Ectodermal cell (in vitro differentiated cells): Measurements from ENCODE around the gene CCDC93.

Experiments
- H3K27ac ChIP-seq: 2 replicates; pipeline ENCODE4 v1.7.0; 2013; ENCODE audit warnings: mild to moderate bottlenecking, low read depth, low read length; ENCODE audit not compliant: insufficient read depth, poor library complexity, severe bottlenecking
- H3K27me3 ChIP-seq: 2 replicates; pipeline ENCODE4 v1.7.0; 2013; ENCODE audit warnings: mild to moderate bottlenecking, low read length; ENCODE audit not compliant: insufficient read depth, control insufficient read depth, poor library complexity, severe bottlenecking
- H3K36me3 ChIP-seq: one replicate; pipeline ENCODE4 v1.7.0; 2013; ENCODE audit warnings: low read length; ENCODE audit not compliant: control insufficient read depth, insufficient read depth
- H3K4me1 ChIP-seq: one replicate; pipeline ENCODE4 v1.7.0; 2013; ENCODE audit warnings: low read length; ENCODE audit not compliant: control insufficient read depth, insufficient read depth
- H3K4me3 ChIP-seq: 2 replicates; pipeline ENCODE4 v1.7.0; 2013; ENCODE audit warnings: low read depth, low read length, control low read depth; ENCODE audit not compliant: insufficient read depth
- H3K9me3 ChIP-seq: 2 replicates; pipeline ENCODE4 v1.7.0; 2013; ENCODE audit warnings: mild to moderate bottlenecking, low read length, moderate library complexity; ENCODE audit not compliant: control insufficient read depth
- WGBS, 2 experiments: methylation state at CpG; one replicate each; pipeline ENCODE4 v1.1.7; 2013; ENCODE audit warnings: missing lambda C conversion rate in 2 of 2; 5-methylcytosine and 5-hydroxymethylcytosine counted together

Gene CCDC93

DNA sequence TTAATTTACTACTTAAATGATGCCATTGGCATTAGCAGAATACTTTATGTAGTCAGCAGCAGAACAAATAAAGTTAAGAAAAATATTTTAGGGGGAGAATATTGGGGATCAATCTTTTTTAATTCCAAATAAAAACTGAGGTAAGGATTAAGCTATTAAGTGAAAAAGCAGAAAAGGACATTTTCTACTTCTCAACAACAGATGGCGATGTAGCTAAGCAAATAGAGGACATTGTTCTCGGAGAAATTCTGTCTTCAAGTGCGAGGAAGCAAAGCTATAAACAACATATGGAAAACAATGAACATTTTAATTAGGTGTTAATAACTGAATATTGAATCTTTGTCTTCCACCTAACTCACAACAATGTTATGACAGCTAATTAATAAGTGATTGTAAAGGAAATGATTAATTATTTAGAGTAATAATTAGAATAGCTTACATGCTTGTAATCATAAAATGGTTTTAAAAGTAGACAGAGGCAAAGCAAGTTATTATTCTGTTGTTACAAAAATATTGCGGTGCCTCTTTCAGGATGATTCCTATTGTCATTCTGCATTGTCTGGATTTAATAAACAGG is 32.9 kb upstream of the CCDC93 start:
- no peaks in the 10 kb centered on the region for H3K27me3 ChIP-seq
- no peak overlapping the region for H3K27ac ChIP-seq
- H3K36me3 ChIP-seq = no peaks in the 10 kb centered on the region
- peaks cover 3% of the 10 kb centered on the region for H3K4me1 ChIP-seq
- H3K4me3 ChIP-seq = no peak overlapping the region
- no peaks in the 10 kb centered on the region for H3K9me3 ChIP-seq
- WGBS, 2 experiments = 23 to 42% methylated on average over 2 to 4 of the region's 4 CpGs

DNA sequence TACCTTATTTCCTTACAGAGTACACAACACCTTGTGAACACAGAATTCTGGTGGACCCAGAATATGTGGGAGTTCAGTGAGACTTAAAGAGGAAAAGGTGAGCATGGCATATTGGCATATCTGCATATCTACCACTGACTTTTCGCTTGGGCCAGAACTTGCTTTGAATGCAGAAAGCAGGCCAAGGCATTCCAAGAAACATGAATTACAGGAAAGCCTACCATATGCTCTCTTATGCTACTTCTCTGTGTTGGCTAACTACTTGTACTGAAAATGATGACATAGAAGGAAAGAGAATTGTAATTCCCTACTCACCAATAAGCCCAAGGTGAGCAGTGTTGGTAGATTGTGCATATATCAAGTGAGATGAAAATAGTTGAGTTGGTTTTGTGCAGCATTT is 31.4 kb upstream of the CCDC93 start:
- no peaks in the 10 kb centered on the region for H3K36me3 ChIP-seq
- 82 to 100% methylated on average over 1 of the region's 1 CpG for WGBS, 2 experiments
- no peaks in the 10 kb centered on the region for H3K9me3 ChIP-seq
- H3K27ac ChIP-seq = no peak overlapping the region
- H3K4me1 ChIP-seq = no peaks in the 10 kb centered on the region
- H3K4me3 ChIP-seq = no peak overlapping the region
- H3K27me3 ChIP-seq = no peaks in the 10 kb centered on the region

DNA sequence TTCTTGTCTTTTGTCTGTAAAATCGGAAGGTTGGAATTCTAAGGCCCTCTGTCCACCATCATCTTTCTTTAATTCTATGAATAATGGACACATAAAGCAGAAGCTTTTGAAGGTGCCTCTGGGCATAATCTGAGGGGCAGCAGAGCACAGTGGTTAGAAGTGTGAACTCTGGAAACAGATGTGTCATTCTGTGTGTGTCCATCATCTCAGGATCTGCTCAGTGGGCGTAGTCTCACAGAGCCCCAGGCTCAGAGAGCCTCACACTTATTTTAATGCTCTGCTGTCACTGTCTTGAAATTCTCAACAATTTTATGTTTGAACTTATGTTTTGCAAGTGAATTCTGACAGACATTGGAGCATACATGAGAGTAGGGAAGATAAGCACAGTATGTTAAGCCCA is 31.0 kb upstream of the CCDC93 start:
- 86 to 100% methylated on average over 2 of the region's 2 CpGs for WGBS, 2 experiments
- no peaks in the 10 kb centered on the region for H3K27me3 ChIP-seq
- no peak overlapping the region for H3K4me3 ChIP-seq
- H3K4me1 ChIP-seq = no peaks in the 10 kb centered on the region
- H3K27ac ChIP-seq = no peak overlapping the region
- no peaks in the 10 kb centered on the region for H3K36me3 ChIP-seq
- H3K9me3 ChIP-seq = no peaks in the 10 kb centered on the region

DNA sequence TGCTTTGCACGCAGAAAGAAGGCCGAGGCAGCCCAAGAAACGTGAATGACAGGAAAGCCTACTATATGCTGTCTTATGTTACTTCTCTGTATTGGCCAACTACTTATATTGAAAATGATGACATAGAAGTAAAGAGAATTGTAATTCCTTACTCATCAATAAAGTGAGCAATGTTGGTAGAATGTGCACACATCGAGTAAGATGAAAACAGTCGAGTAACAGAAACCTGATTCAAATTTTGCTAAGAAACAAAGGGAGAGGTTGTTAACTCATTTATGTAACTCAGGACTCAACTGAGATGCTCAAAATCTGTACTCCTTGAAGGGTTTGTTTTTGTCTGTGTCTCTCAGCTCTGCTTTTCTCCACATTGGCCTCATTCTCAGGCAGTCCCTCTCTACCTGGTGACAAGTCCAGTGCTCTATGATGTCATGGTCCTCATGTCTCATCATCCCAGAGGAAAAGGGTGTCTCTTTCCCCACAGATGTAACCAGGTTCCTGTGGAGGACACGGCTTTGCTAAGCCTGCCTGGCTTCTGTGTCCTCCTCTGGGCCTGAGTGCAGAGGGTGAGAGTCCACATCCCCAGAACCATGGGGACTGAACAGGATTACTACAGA is 30.3 kb upstream of the CCDC93 start:
- H3K4me1 ChIP-seq = no peaks in the 10 kb centered on the region
- H3K9me3 ChIP-seq = no peaks in the 10 kb centered on the region
- H3K36me3 ChIP-seq = no peaks in the 10 kb centered on the region
- no peak overlapping the region for H3K27ac ChIP-seq
- H3K4me3 ChIP-seq = no peak overlapping the region
- 95 to 97% methylated on average over 6 of the region's 6 CpGs for WGBS, 2 experiments
- no peaks in the 10 kb centered on the region for H3K27me3 ChIP-seq

DNA sequence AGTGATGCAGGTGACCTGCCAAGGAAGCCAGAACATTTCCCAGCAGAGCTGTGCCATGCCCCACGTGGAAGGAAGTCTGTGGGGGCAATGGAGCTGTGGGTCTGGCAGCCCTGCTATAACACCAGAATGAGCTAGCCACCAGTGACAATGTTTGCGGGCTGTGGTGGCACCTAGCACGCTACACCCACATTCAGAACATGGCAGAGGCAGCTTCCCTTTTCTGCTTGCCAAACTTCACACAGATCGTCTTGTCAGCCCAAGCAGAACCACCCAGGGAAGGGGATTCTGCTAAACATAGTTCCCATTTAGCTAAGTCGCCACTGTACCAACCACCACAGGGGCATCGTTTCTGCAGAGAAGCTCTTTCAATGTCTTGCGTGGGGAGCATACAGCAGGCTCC is 27.0 kb upstream of the CCDC93 start:
- Histone ChIP-seq H3K9me3 (no peaks in the 10 kb centered on the region), H3K4me3 (no peak overlapping the region), H3K4me1 (no peaks in the 10 kb centered on the region), H3K36me3 (no peaks in the 10 kb centered on the region), H3K27ac (no peak overlapping the region), H3K27me3 (no peaks in the 10 kb centered on the region)
- WGBS, 2 experiments = 94% methylated on average over 7 of the region's 7 CpGs

DNA sequence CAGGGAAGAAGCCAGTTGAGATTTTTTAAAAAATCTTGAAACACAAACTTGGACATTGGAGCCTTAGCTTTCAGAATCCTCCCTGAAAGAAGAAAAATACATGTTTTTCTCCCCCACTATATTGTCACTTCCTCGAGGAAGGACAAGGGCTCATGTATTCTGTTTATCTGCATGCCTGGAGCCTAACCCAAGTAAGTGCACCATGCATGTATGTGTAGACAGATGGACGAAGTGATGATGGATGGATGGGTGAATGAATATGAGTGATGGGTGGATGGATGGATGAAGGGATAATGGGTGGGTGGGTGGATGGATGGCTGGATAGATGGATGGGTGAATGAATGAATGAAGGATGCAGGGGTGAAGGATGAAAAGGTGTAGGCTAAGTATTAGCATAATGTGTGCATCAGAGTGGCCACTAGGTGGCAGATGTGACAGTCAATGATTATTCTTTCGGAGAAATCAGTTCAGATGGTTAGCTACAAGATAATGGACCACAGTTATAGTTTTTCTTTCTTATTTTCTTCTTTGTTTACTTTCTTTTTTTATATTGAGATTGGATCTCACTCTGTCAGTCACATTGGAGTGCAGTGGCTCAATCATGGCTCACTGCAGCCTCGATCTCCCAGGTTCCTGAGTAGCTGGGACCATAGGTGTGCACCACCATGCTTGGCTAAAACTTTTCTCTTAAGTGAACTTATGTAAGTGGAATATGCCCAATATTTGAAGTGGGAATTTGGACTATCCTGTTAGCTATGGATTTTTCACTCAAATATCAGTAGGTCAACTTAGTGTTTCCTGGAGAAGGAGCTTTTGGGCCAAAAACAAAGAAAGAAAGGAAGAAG is 18.5 kb upstream of the CCDC93 start:
- no peaks in the 10 kb centered on the region for H3K36me3 ChIP-seq
- no peak overlapping the region for H3K4me3 ChIP-seq
- no peaks in the 10 kb centered on the region for H3K27me3 ChIP-seq
- H3K9me3 ChIP-seq = no peaks in the 10 kb centered on the region
- 58 to 69% methylated on average over 3 to 4 of the region's 4 CpGs for WGBS, 2 experiments
- no peaks in the 10 kb centered on the region for H3K4me1 ChIP-seq
- no peak overlapping the region for H3K27ac ChIP-seq

DNA sequence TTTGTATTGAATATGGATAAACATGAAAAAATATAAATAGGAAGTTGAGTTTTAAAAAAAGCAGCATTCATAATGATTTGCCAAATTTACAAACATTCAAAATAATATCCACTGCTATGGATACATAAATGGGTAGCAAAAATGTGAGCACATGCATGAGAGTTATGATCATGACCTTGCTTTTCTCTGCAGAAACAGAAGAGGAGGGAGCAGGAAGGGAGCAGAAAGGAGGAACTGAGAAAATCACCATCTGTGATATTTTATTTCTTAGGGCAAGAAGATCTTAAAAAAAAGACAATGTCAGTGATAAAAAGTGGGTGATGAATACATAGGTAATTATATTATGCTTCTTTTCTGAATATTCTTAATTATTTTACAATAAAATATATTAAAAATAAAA is 17.7 kb upstream of the CCDC93 start:
- no peaks in the 10 kb centered on the region for H3K27me3 ChIP-seq
- H3K27ac ChIP-seq = no peak overlapping the region
- no peaks in the 10 kb centered on the region for H3K9me3 ChIP-seq

DNA sequence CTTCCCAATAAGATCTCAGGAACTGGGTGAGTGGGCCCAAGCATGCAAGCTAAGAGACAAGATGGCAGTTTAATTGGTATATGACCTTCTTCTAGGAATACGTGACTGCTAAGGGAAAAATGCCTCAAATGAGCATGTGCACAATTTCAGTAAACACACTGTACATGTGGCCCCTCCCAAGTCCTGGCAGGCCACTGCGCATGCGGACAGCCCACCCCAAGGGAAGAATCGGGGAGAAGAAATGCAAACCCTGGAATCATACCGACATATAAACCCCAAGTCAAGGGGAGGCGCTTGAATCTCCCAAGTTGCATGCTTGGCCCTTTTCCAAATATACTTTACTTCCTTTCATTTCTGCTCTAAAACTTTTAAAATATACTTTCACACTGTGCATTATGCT is 15.2 kb upstream of the CCDC93 start:
- Histone ChIP-seq H3K27ac (no peak overlapping the region), H3K27me3 (no peaks in the 10 kb centered on the region), H3K4me3 (no peak overlapping the region), H3K36me3 (no peaks in the 10 kb centered on the region), H3K9me3 (no peaks in the 10 kb centered on the region), H3K4me1 (no peaks in the 10 kb centered on the region)
- 95% methylated on average over 6 of the region's 6 CpGs for WGBS, 2 experiments

More for the DNA sequence above, 17.7 kb upstream of the CCDC93 start:
- H3K4me3 ChIP-seq = no peak overlapping the region
- no peaks in the 10 kb centered on the region for H3K36me3 ChIP-seq
- no peaks in the 10 kb centered on the region for H3K4me1 ChIP-seq

DNA sequence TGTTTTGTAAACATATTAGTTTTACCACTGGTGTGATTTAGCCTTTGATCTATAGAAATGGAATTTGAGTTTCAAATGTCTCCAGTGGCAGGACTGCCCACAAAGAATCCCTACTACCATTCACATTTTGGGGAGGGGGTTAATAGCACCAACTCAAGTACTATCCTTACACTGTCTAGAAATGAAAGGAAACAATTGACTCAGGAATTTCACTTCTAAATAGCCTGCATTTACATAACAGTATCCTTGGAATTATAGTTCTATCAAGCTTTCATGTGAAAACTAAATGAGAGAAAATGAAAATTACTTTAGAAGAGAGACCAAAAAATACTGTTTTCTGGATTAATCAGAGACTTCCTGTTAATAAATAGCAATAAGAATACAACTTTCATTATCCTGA is 7.5 kb upstream of the CCDC93 start:
- no peak overlapping the region for H3K4me3 ChIP-seq
- no peak overlapping the region for H3K27ac ChIP-seq
- no peaks in the 10 kb centered on the region for H3K36me3 ChIP-seq
- no peaks in the 10 kb centered on the region for H3K4me1 ChIP-seq
- peaks cover 9% of the 10 kb centered on the region for H3K27me3 ChIP-seq
- H3K9me3 ChIP-seq = no peaks in the 10 kb centered on the region

DNA sequence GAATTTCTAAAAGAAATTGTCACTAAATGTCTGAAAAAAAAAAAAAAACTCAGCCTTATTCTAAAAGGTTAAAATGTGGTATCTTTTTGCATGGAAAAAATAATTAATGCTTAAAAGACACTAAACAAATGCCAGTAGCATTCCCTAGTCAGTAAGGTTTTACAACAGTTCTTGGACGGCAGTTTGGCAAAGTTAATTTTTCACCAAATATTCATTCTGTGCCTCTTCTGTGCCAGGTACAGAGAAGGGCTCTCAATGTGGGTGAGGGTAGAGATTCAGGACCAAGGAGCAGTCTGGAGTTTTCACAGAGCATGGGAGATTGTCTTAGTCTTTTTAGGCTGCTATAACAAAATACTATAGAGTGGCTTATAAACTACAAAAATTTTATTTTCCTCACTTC is 6.0 kb upstream of the CCDC93 start:
- H3K4me1 ChIP-seq = no peaks in the 10 kb centered on the region
- no peaks in the 10 kb centered on the region for H3K9me3 ChIP-seq
- 89 to 95% methylated on average over 1 of the region's 1 CpG for WGBS, 2 experiments
- peaks cover 24% of the 10 kb centered on the region for H3K27me3 ChIP-seq
- H3K27ac ChIP-seq = no peak overlapping the region
- no peaks in the 10 kb centered on the region for H3K36me3 ChIP-seq
- H3K4me3 ChIP-seq = no peak overlapping the region
